GM23338 (cell line): Measurements from ENCODE around the gene TNK2. TPM values are rescaled to one million over a fixed set of nuclear protein-coding genes. Genes with fewer than 3 reads are reported as not detected.

Experiments used
- ATAC-seq: fragments of 200-7000 bp; cut with Tn5 transposase; 3 replicates; pipeline ENCODE4 v1.9.1; 2020
- DNase-seq: peaks from one replicate; pipeline ENCODE4 v3.0.0-alpha.2; 2015; ENCODE audit warnings: low spot score
- H2AFZ ChIP-seq: fragments of 200-600 bp; sonication (generic); 2 replicates; pipeline ENCODE4 v1.8.0; 2016; ENCODE audit warnings: antibody characterized with exemption, mild to moderate bottlenecking, moderate library complexity
- H3F3A ChIP-seq: fragments of 200-600 bp; sonication (generic); replicated peaks from 2 replicates; pipeline ENCODE4 v1.8.0; 2017; ENCODE audit warnings: antibody characterized with exemption, mixed run types, low read depth
- H3K27ac ChIP-seq: fragments of 200-600 bp; sonication (generic); 2 replicates; pipeline ENCODE4 v1.6.1; 2016; ENCODE audit warnings: low read depth
- H3K27me3 ChIP-seq: fragments of 200-600 bp; sonication (generic); 2 replicates; pipeline ENCODE4 v1.8.0; 2016; ENCODE audit warnings: mild to moderate bottlenecking, mixed run types, moderate library complexity; ENCODE audit not compliant: insufficient read depth
- H3K36me3 ChIP-seq: fragments of 200-600 bp; sonication (generic); 2 replicates; pipeline ENCODE4 v1.8.0; 2016; ENCODE audit warnings: mild to moderate bottlenecking; ENCODE audit not compliant: insufficient read depth
- H3K4me1 ChIP-seq: fragments of 200-600 bp; sonication (generic); 2 replicates; pipeline ENCODE4 v1.8.0; 2016; ENCODE audit warnings: mild to moderate bottlenecking, moderate library complexity; ENCODE audit not compliant: insufficient read depth
- H3K4me2 ChIP-seq: fragments of 200-600 bp; sonication (generic); 2 replicates; pipeline ENCODE4 v1.7.1; 2017; ENCODE audit warnings: mixed run types
- H3K4me3 ChIP-seq: fragments of 200-600 bp; sonication (generic); 2 replicates; pipeline ENCODE4 v1.6.1; 2016; ENCODE audit warnings: mixed run types
- H3K79me2 ChIP-seq: fragments of 200-600 bp; sonication (generic); replicated peaks from 2 replicates; pipeline ENCODE4 v1.8.0; 2017; ENCODE audit warnings: mild to moderate bottlenecking; ENCODE audit not compliant: insufficient read depth
- H3K9me2 ChIP-seq: fragments of 200-600 bp; sonication (generic); 2 replicates; pipeline ENCODE4 v1.8.0; 2017; ENCODE audit not compliant: insufficient read depth
- H4K20me1 ChIP-seq: fragments of 200-600 bp; sonication (generic); replicated peaks from 2 replicates; pipeline ENCODE4 v1.8.0; 2017; ENCODE audit warnings: mild to moderate bottlenecking; ENCODE audit not compliant: insufficient read depth
- H3K27ac Mint-ChIP-seq: 2 replicates; pipeline ENCODE4 v1.8.0; 2020; ENCODE audit warnings: inconsistent platforms, mild to moderate bottlenecking, moderate library complexity, mixed read lengths
- H3K27me3 Mint-ChIP-seq: 3 replicates; pipeline ENCODE4 v1.8.0; 2022; ENCODE audit warnings: low read depth, mild to moderate bottlenecking, moderate library complexity, mixed read lengths, inconsistent platforms; ENCODE audit not compliant: insufficient read depth, poor library complexity
- H3K36me3 Mint-ChIP-seq: 3 replicates; pipeline ENCODE4 v1.8.0; 2021; ENCODE audit warnings: low read depth, mild to moderate bottlenecking, inconsistent platforms, moderate library complexity, mixed read lengths
- H3K4me1 Mint-ChIP-seq: 3 replicates; pipeline ENCODE4 v1.8.0; 2020; ENCODE audit warnings: mild to moderate bottlenecking, inconsistent platforms, mixed read lengths
- H3K4me3 Mint-ChIP-seq: 3 replicates; pipeline ENCODE4 v1.8.0; 2021; ENCODE audit warnings: moderate library complexity, mild to moderate bottlenecking, inconsistent platforms, mixed read lengths
- H3K9me3 Mint-ChIP-seq: 3 replicates; pipeline ENCODE4 v1.8.0; 2020; ENCODE audit warnings: moderate library complexity, mild to moderate bottlenecking, inconsistent platforms, mixed read lengths
- CREB1 ChIP-seq: fragments of 250-450 bp; sonication (Bioruptor Pico); IDR thresholded peaks from 2 replicates; pipeline ENCODE4 v1.5.0; 2020; ENCODE audit warnings: low read depth, mild to moderate bottlenecking, moderate library complexity
- CTCF ChIP-seq, 2 experiments: fragments of 200-600 bp in 1 of 2; sonication (generic) in 1 of 2; conservative IDR thresholded peaks; 2 replicates each; pipeline versions ENCODE4 v1.5.1 to v1.6.1; 2016 to 2017; ENCODE audit warnings: antibody characterized with exemption in 2 of 2, low read depth in 2 of 2, mild to moderate bottlenecking in 2 of 2, moderate library complexity in 1 of 2
- ETS1 ChIP-seq: IDR thresholded peaks from 2 replicates; pipeline ENCODE4 v1.6.1; 2016; ENCODE audit warnings: antibody characterized with exemption
- EZH2 ChIP-seq: fragments of 200-600 bp; sonication (generic); IDR thresholded peaks from one replicate; pipeline ENCODE4 v1.8.0; 2017; ENCODE audit warnings: antibody characterized with exemption, mild to moderate bottlenecking, low read depth; ENCODE audit not compliant: unreplicated experiment
- EZH2phosphoT487 ChIP-seq: fragments of 200-600 bp; sonication (generic); IDR thresholded peaks from one replicate; pipeline ENCODE4 v1.8.1; 2018; ENCODE audit warnings: antibody characterized with exemption; ENCODE audit not compliant: unreplicated experiment
- JUNB ChIP-seq: IDR thresholded peaks from one replicate; pipeline ENCODE4 v1.6.1; 2016; ENCODE audit warnings: antibody characterized with exemption; ENCODE audit not compliant: unreplicated experiment
- NANOG ChIP-seq: IDR thresholded peaks from 2 replicates; pipeline ENCODE4 v1.6.1; 2016; ENCODE audit warnings: antibody characterized with exemption, borderline replicate concordance
- POLR2AphosphoS5 ChIP-seq: IDR thresholded peaks from 2 replicates; pipeline ENCODE4 v1.6.1; 2016; ENCODE audit warnings: antibody characterized with exemption, low read depth
- STAT1 ChIP-seq: IDR thresholded peaks from one replicate; pipeline ENCODE4 v1.6.1; 2016; ENCODE audit warnings: antibody characterized with exemption; ENCODE audit not compliant: unreplicated experiment
- ZNF114 ChIP-seq: fragments of 250-450 bp; sonication (Bioruptor Pico); IDR thresholded peaks from 2 replicates; pipeline ENCODE4 v1.5.0; 2020; ENCODE audit warnings: mild to moderate bottlenecking, moderate library complexity
- ZNF331 ChIP-seq: fragments of 250-450 bp; sonication (Bioruptor Pico); IDR thresholded peaks from 2 replicates; pipeline ENCODE4 v1.5.0; 2020; ENCODE audit warnings: low read depth, mild to moderate bottlenecking, moderate library complexity
- ZNF462 ChIP-seq: fragments of 250-450 bp; sonication (Bioruptor Pico); IDR thresholded peaks from 2 replicates; pipeline ENCODE4 v1.5.0; 2020; ENCODE audit warnings: mild to moderate bottlenecking, moderate library complexity
- polyA plus RNA-seq: library from polyadenylated mRNA; unstranded; fragments of >200 nt; fragmentation: Nextera tagmentation; extraction: Ambion mirVana; gene quantifications from 2 replicates; pipeline ENCODE4 v1.2.1, GENCODE V29; 2016
- total RNA-seq: library from RNA; depleted of rRNA; stranded (reverse); fragments of >200 nt; shearing (Covaris generic); gene quantifications from 2 replicates; pipeline ENCODE4 v1.2.3, GENCODE V29; 2014
- TF ChIP-seq, protein P1 (sequence below): IDR thresholded peaks from one replicate; pipeline ENCODE4 v1.6.1; 2018; ENCODE audit warnings: antibody characterized with exemption; ENCODE audit not compliant: unreplicated experiment

TNK2 gene
- total and polyA plus RNA-seq, 2 experiments from 2014 or later = 10.0 to 22.5 TPM

GRCh38 chr3:195847055-195847950 lies 61.0 kb downstream of the TNK2 start:
- TF ChIP-seq CREB1 (CRISPR knock-in tag) = no peak
- no peak for TF ChIP-seq EZH2
- no peak for TF ChIP-seq EZH2phosphoT487
- TF ChIP-seq, protein P1, sequence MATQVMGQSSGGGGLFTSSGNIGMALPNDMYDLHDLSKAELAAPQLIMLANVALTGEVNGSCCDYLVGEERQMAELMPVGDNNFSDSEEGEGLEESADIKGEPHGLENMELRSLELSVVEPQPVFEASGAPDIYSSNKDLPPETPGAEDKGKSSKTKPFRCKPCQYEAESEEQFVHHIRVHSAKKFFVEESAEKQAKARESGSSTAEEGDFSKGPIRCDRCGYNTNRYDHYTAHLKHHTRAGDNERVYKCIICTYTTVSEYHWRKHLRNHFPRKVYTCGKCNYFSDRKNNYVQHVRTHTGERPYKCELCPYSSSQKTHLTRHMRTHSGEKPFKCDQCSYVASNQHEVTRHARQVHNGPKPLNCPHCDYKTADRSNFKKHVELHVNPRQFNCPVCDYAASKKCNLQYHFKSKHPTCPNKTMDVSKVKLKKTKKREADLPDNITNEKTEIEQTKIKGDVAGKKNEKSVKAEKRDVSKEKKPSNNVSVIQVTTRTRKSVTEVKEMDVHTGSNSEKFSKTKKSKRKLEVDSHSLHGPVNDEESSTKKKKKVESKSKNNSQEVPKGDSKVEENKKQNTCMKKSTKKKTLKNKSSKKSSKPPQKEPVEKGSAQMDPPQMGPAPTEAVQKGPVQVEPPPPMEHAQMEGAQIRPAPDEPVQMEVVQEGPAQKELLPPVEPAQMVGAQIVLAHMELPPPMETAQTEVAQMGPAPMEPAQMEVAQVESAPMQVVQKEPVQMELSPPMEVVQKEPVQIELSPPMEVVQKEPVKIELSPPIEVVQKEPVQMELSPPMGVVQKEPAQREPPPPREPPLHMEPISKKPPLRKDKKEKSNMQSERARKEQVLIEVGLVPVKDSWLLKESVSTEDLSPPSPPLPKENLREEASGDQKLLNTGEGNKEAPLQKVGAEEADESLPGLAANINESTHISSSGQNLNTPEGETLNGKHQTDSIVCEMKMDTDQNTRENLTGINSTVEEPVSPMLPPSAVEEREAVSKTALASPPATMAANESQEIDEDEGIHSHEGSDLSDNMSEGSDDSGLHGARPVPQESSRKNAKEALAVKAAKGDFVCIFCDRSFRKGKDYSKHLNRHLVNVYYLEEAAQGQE = no peak
- no peak for TF ChIP-seq ZNF462
- no peak for TF ChIP-seq ZNF331 (CRISPR knock-in tag)
- TF ChIP-seq ZNF114 (CRISPR knock-in tag) = no peak
- TF ChIP-seq CTCF (conservative IDR thresholded peaks at IDR 0.05; ENCODE audit: low read depth in 2 of 2) = no peak
- no peak for TF ChIP-seq JUNB
- no peak for TF ChIP-seq ETS1
- TF ChIP-seq STAT1 = no peak
- no peak for TF ChIP-seq POLR2AphosphoS5
- no peak for TF ChIP-seq NANOG
- H3K4me3 Mint-ChIP-seq = no peak overlapping the region
- no peaks in the 10 kb centered on the region for H4K20me1 ChIP-seq
- no peaks in the 10 kb centered on the region for H3K27me3 ChIP-seq
- no peaks in the 10 kb centered on the region for H3K79me2 ChIP-seq
- ATAC-seq = no peak
- peaks cover 6% of the 10 kb centered on the region for H3K27me3 Mint-ChIP-seq
- DNase-seq = no peak
- H3K4me3 ChIP-seq = no peak overlapping the region
- no peaks in the 10 kb centered on the region for H3K4me1 ChIP-seq
- H3K9me3 Mint-ChIP-seq = no peaks in the 10 kb centered on the region; the same call in 2 of the 3 replicates
- H3K27ac Mint-ChIP-seq = no peak overlapping the region
- peaks cover 5% of the 10 kb centered on the region for H3K4me1 Mint-ChIP-seq
- H3F3A ChIP-seq = no peaks in the 10 kb centered on the region
- H3K9me2 ChIP-seq = no peaks in the 10 kb centered on the region
- H2AFZ ChIP-seq = no peak overlapping the region
- no peak overlapping the region for H3K4me2 ChIP-seq
- H3K27ac ChIP-seq = no peak overlapping the region
- no peaks in the 10 kb centered on the region for H3K36me3 Mint-ChIP-seq
- no peaks in the 10 kb centered on the region for H3K36me3 ChIP-seq
